Astrocyte of the spinal cord (primary cell): ENCODE measurements around the gene CRISPLD2.

Source experiments
- DNase-seq: peaks from one replicate; pipeline ENCODE4 v3.0.0; 2011; ENCODE audit warnings: low read depth, low spot score
- H3K4me3 ChIP-seq: 2 replicates; pipeline ENCODE4 v1.5.1; 2011; ENCODE audit warnings: low read depth, mild to moderate bottlenecking, low read length, moderate library complexity
- CTCF ChIP-seq: IDR thresholded peaks from 2 replicates; pipeline ENCODE4 v1.5.1; 2012; ENCODE audit warnings: low read depth, mild to moderate bottlenecking, low read length, inconsistent platforms
- in situ Hi-C: cut with HindIII; loops from 2 replicates; pipeline ENCODE4 v1.10.0; 2017; ENCODE audit warnings: low sequenced_read_pairs

The CRISPLD2 gene

GRCh38 chr16:84836967-84837366, 17.2 kb downstream of the CRISPLD2 start:
- DNase-seq, result no peak
- in situ Hi-C loops, result no loop called here
- TF ChIP-seq CTCF, result no peak
- no peak overlapping the region for H3K4me3 ChIP-seq

GRCh38 chr16:84838383-84838948, 18.7 kb downstream of the CRISPLD2 start:
- in situ Hi-C loops, result no loop called here
- TF ChIP-seq CTCF, result no peak
- no peak for DNase-seq
- no peak overlapping the region for H3K4me3 ChIP-seq

GRCh38 chr16:84839054-84839453, 19.3 kb downstream of the CRISPLD2 start:
- no peak for TF ChIP-seq CTCF
- in situ Hi-C loops, result no loop called here
- peak; percentile 82 for DNase-seq
- H3K4me3 ChIP-seq, result no peak overlapping the region

- in situ Hi-C loops, result no loop called here
- TF ChIP-seq CTCF, result no peak
- DNase-seq, result peak; percentile 84
- no peak overlapping the region for H3K4me3 ChIP-seq
Measured at GRCh38 chr16:84839956-84840355, 20.2 kb downstream of the CRISPLD2 start.

GRCh38 chr16:84840687-84841627, 21.2 kb downstream of the CRISPLD2 start:
- TF ChIP-seq CTCF, result no peak
- H3K4me3 ChIP-seq, result no peak overlapping the region
- in situ Hi-C loops, result no loop called here
- DNase-seq, result no peak

GRCh38 chr16:84841787-84842300, 22.1 kb downstream of the CRISPLD2 start:
- no peak for DNase-seq
- in situ Hi-C loops, result no loop called here
- H3K4me3 ChIP-seq, result no peak overlapping the region
- no peak for TF ChIP-seq CTCF
